SK-N-MC (cell line): ENCODE results near the gene MACROD2.

ENCODE experiments used
- EZH2 ChIP-seq: fragments of 200-600 bp; sonication (generic); IDR thresholded peaks from one replicate; pipeline ENCODE4 v1.6.1; 2017; ENCODE audit warnings: antibody characterized with exemption
- FOXP2 ChIP-seq: optimal IDR thresholded peaks from 2 replicates; pipeline ENCODE3; 2011; ENCODE audit warnings: mild to moderate bottlenecking, moderate library complexity; ENCODE audit not compliant: insufficient read depth; ENCODE audit errors: extremely low read length, control extremely low read depth
- POLR2AphosphoS5 ChIP-seq: IDR thresholded peaks from 2 replicates; pipeline ENCODE4 v1.6.1; 2012; ENCODE audit warnings: mild to moderate bottlenecking, low read depth, low read length, borderline replicate concordance

DNA sequence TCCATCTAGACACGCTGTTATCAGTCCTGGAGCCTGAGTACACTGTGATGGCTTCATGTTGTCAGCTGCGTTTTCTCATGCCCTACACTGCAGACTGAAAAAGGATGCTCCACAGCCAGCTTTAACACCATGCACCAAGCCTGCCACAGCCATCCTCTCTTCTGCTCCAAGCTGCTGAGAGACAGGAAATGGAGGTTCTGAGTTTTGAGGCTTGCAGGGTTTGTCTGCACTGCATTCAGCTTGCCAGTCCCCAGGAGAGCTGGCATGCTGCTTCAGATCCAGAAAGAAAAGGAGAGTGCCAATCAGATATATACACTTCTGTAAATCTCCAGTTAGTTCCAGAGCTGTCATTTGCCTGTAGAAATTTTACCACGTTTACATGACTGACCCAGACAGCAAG lies 892.8 kb downstream of the MACROD2 start:
- TF ChIP-seq POLR2AphosphoS5 (no peak), EZH2 (no peak), FOXP2 (no peak)
